SKM-1 (cell line): ENCODE measurements around the gene ADGRA3.

ENCODE experiments used
- DNase-seq: peaks from one replicate; lab custom pipeline; 2025; ENCODE audit not compliant: unreplicated experiment; lab: John Stamatoyannopoulos, UW

Gene ADGRA3

GRCh38 chr4:22515888-22516541 is at the start of gene ADGRA3:
Gene ADGRA3, minus strand, starts transcription at chr4:22516066. Its CDS starts 282 bp downstream, at chr4:22515784.
- DNase-seq = no peak

- DNase-seq = no peak
Observed at GRCh38 chr4:22556495-22556894, 40.6 kb upstream of the ADGRA3 start.

- DNase-seq = no peak
Observed at GRCh38 chr4:22554670-22555069, 38.8 kb upstream of the ADGRA3 start.

- no peak for DNase-seq
Observed at GRCh38 chr4:22553560-22553959, 37.7 kb upstream of the ADGRA3 start.

- peak; percentile 12 for DNase-seq
Observed at GRCh38 chr4:22552812-22553211, 36.9 kb upstream of the ADGRA3 start.

GRCh38 chr4:22551550-22551949 is 35.7 kb upstream of the ADGRA3 start:
- DNase-seq = no peak

GRCh38 chr4:22546299-22546698 is 30.4 kb upstream of the ADGRA3 start:
- no peak for DNase-seq

- DNase-seq = no peak
Observed at GRCh38 chr4:22539251-22539650, 23.4 kb upstream of the ADGRA3 start.

GRCh38 chr4:22537864-22538263 is 22.0 kb upstream of the ADGRA3 start:
- DNase-seq = no peak

- no peak for DNase-seq
Observed at GRCh38 chr4:22534374-22534773, 18.5 kb upstream of the ADGRA3 start.

GRCh38 chr4:22532896-22533295 is 17.0 kb upstream of the ADGRA3 start:
- no peak for DNase-seq

GRCh38 chr4:22532117-22532516 is 16.3 kb upstream of the ADGRA3 start:
- no peak for DNase-seq

GRCh38 chr4:22531311-22532019 is 15.6 kb upstream of the ADGRA3 start:
- no peak for DNase-seq

GRCh38 chr4:22524895-22525294 is 9.0 kb upstream of the ADGRA3 start:
- DNase-seq = no peak

GRCh38 chr4:22522706-22523501 is 7.0 kb upstream of the ADGRA3 start:
- no peak for DNase-seq

- no peak for DNase-seq
Observed at GRCh38 chr4:22522206-22522605, 6.3 kb upstream of the ADGRA3 start.

GRCh38 chr4:22521240-22521639 is 5.4 kb upstream of the ADGRA3 start:
- DNase-seq = no peak

GRCh38 chr4:22515145-22515887 is 550 bp downstream of the ADGRA3 start:
- DNase-seq = peak; percentile 19

GRCh38 chr4:22514481-22514880 is 1.4 kb downstream of the ADGRA3 start:
- DNase-seq = no peak

- DNase-seq = no peak
Observed at GRCh38 chr4:22514001-22514400, 1.9 kb downstream of the ADGRA3 start.

GRCh38 chr4:22512306-22512705 is 3.6 kb downstream of the ADGRA3 start:
- DNase-seq = no peak
